ENCODE results near the gene ADAMTSL2.

The ADAMTSL2 gene

GRCh38 chr9:133612816-133613215 is 78.3 kb downstream of the ADAMTSL2 start:
- Histone ChIP-seq H3K4me1 (ENCODE audit: control insufficient read depth, insufficient read depth, low read length) (peaks cover 5% of the 10 kb centered on the region; the same call in 1 of the 2 replicates), H3K9me3 (ENCODE audit: control insufficient read depth, insufficient read depth, low read length) (no peaks in the 10 kb centered on the region), H3K4me3 (ENCODE audit: low read depth, low read length) (no peak overlapping the region), H3K9ac (ENCODE audit: low read depth, low read length) (no peak overlapping the region), H3K27me3 (ENCODE audit: control insufficient read depth, insufficient read depth, low read length) (peaks cover 16% of the 10 kb centered on the region), H3K36me3 (ENCODE audit: control insufficient read depth, insufficient read depth, low read length) (no peaks in the 10 kb centered on the region), H3K27ac (ENCODE audit: low read depth, low read length) (no peak overlapping the region)

- Histone ChIP-seq H3K27ac (ENCODE audit: low read depth, low read length) (no peak overlapping the region), H3K4me1 (ENCODE audit: control insufficient read depth, insufficient read depth, low read length) (peaks cover 5% of the 10 kb centered on the region; the same call in 1 of the 2 replicates), H3K9ac (ENCODE audit: low read depth, low read length) (no peak overlapping the region), H3K9me3 (ENCODE audit: control insufficient read depth, insufficient read depth, low read length) (no peaks in the 10 kb centered on the region), H3K4me3 (ENCODE audit: low read depth, low read length) (no peak overlapping the region), H3K36me3 (ENCODE audit: control insufficient read depth, insufficient read depth, low read length) (no peaks in the 10 kb centered on the region), H3K27me3 (ENCODE audit: control insufficient read depth, insufficient read depth, low read length) (peaks cover 10% of the 10 kb centered on the region)
These were observed 78.9 kb downstream of the ADAMTSL2 start for GRCh38 chr9:133613432-133613831.

- Histone ChIP-seq H3K27me3 (ENCODE audit: control insufficient read depth, insufficient read depth, low read length) (peaks cover 4% of the 10 kb centered on the region), H3K4me1 (ENCODE audit: control insufficient read depth, insufficient read depth, low read length) (peaks cover 5% of the 10 kb centered on the region; the same call in 1 of the 2 replicates), H3K4me3 (ENCODE audit: low read depth, low read length) (no peak overlapping the region), H3K27ac (ENCODE audit: low read depth, low read length) (no peak overlapping the region), H3K36me3 (ENCODE audit: control insufficient read depth, insufficient read depth, low read length) (no peaks in the 10 kb centered on the region), H3K9ac (ENCODE audit: low read depth, low read length) (no peak overlapping the region), H3K9me3 (ENCODE audit: control insufficient read depth, insufficient read depth, low read length) (no peaks in the 10 kb centered on the region)
These were observed 79.6 kb downstream of the ADAMTSL2 start for GRCh38 chr9:133614056-133614455.

- Histone ChIP-seq H3K9ac (ENCODE audit: low read depth, low read length) (no peak overlapping the region), H3K27ac (ENCODE audit: low read depth, low read length) (no peak overlapping the region), H3K36me3 (ENCODE audit: control insufficient read depth, insufficient read depth, low read length) (no peaks in the 10 kb centered on the region), H3K4me3 (ENCODE audit: low read depth, low read length) (no peak overlapping the region), H3K4me1 (ENCODE audit: control insufficient read depth, insufficient read depth, low read length) (peaks cover 1% of the 10 kb centered on the region; the same call in 1 of the 2 replicates), H3K9me3 (ENCODE audit: control insufficient read depth, insufficient read depth, low read length) (no peaks in the 10 kb centered on the region), H3K27me3 (ENCODE audit: control insufficient read depth, insufficient read depth, low read length) (peaks cover 4% of the 10 kb centered on the region)
These were observed 80.2 kb downstream of the ADAMTSL2 start for GRCh38 chr9:133614678-133615077.

GRCh38 chr9:133615186-133615585 is 80.7 kb downstream of the ADAMTSL2 start:
- no peaks in the 10 kb centered on the region; the same call in 1 of the 2 replicates for H3K4me1 ChIP-seq (ENCODE audit: control insufficient read depth, insufficient read depth, low read length)
- no peaks in the 10 kb centered on the region for H3K9me3 ChIP-seq (ENCODE audit: control insufficient read depth, insufficient read depth, low read length)
- no peak overlapping the region for H3K27ac ChIP-seq (ENCODE audit: low read depth, low read length)
- no peak overlapping the region for H3K4me3 ChIP-seq (ENCODE audit: low read depth, low read length)
- no peaks in the 10 kb centered on the region for H3K36me3 ChIP-seq (ENCODE audit: control insufficient read depth, insufficient read depth, low read length)
- no peaks in the 10 kb centered on the region for H3K27me3 ChIP-seq (ENCODE audit: control insufficient read depth, insufficient read depth, low read length)
- H3K9ac ChIP-seq (ENCODE audit: low read depth, low read length), result no peak overlapping the region

GRCh38 chr9:133615606-133616188 is 81.2 kb downstream of the ADAMTSL2 start:
- no peak overlapping the region for H3K27ac ChIP-seq (ENCODE audit: low read depth, low read length)
- H3K27me3 ChIP-seq (ENCODE audit: control insufficient read depth, insufficient read depth, low read length), result no peaks in the 10 kb centered on the region
- H3K36me3 ChIP-seq (ENCODE audit: control insufficient read depth, insufficient read depth, low read length), result no peaks in the 10 kb centered on the region
- H3K4me3 ChIP-seq (ENCODE audit: low read depth, low read length), result no peak overlapping the region
- no peaks in the 10 kb centered on the region for H3K9me3 ChIP-seq (ENCODE audit: control insufficient read depth, insufficient read depth, low read length)
- H3K9ac ChIP-seq (ENCODE audit: low read depth, low read length), result no peak overlapping the region
- H3K4me1 ChIP-seq (ENCODE audit: control insufficient read depth, insufficient read depth, low read length), result no peaks in the 10 kb centered on the region; the same call in 1 of the 2 replicates

GRCh38 chr9:133616643-133617405 is 82.3 kb downstream of the ADAMTSL2 start:
- Histone ChIP-seq H3K27ac (ENCODE audit: low read depth, low read length) (no peak overlapping the region), H3K4me3 (ENCODE audit: low read depth, low read length) (no peak overlapping the region), H3K27me3 (ENCODE audit: control insufficient read depth, insufficient read depth, low read length) (no peaks in the 10 kb centered on the region), H3K4me1 (ENCODE audit: control insufficient read depth, insufficient read depth, low read length) (no peaks in the 10 kb centered on the region; the same call in 1 of the 2 replicates), H3K36me3 (ENCODE audit: control insufficient read depth, insufficient read depth, low read length) (no peaks in the 10 kb centered on the region), H3K9ac (ENCODE audit: low read depth, low read length) (no peak overlapping the region), H3K9me3 (ENCODE audit: control insufficient read depth, insufficient read depth, low read length) (no peaks in the 10 kb centered on the region)

GRCh38 chr9:133618726-133619125 is 84.2 kb downstream of the ADAMTSL2 start:
- no peak overlapping the region for H3K9ac ChIP-seq (ENCODE audit: low read depth, low read length)
- no peaks in the 10 kb centered on the region for H3K27me3 ChIP-seq (ENCODE audit: control insufficient read depth, insufficient read depth, low read length)
- H3K36me3 ChIP-seq (ENCODE audit: control insufficient read depth, insufficient read depth, low read length), result no peaks in the 10 kb centered on the region
- H3K9me3 ChIP-seq (ENCODE audit: control insufficient read depth, insufficient read depth, low read length), result no peaks in the 10 kb centered on the region
- no peaks in the 10 kb centered on the region; the same call in 1 of the 2 replicates for H3K4me1 ChIP-seq (ENCODE audit: control insufficient read depth, insufficient read depth, low read length)
- H3K4me3 ChIP-seq (ENCODE audit: low read depth, low read length), result no peak overlapping the region
- H3K27ac ChIP-seq (ENCODE audit: low read depth, low read length), result no peak overlapping the region

GRCh38 chr9:133619791-133620190 is 85.3 kb downstream of the ADAMTSL2 start:
- H3K9ac ChIP-seq (ENCODE audit: low read depth, low read length), result no peak overlapping the region

GRCh38 chr9:133621725-133622267 is 87.3 kb downstream of the ADAMTSL2 start:
- H3K4me1 ChIP-seq (ENCODE audit: control insufficient read depth, insufficient read depth, low read length), result no peaks in the 10 kb centered on the region
- H3K4me3 ChIP-seq (ENCODE audit: low read depth, low read length), result no peak overlapping the region
- H3K27ac ChIP-seq (ENCODE audit: low read depth, low read length), result no peak overlapping the region
- H3K36me3 ChIP-seq (ENCODE audit: control insufficient read depth, insufficient read depth, low read length), result no peaks in the 10 kb centered on the region
- H3K9ac ChIP-seq (ENCODE audit: low read depth, low read length), result no peak overlapping the region
- H3K9me3 ChIP-seq (ENCODE audit: control insufficient read depth, insufficient read depth, low read length), result 0 out of 2 replicates have a peak, but pooled peaks cover 5% of the 10 kb centered on the region
- H3K27me3 ChIP-seq (ENCODE audit: control insufficient read depth, insufficient read depth, low read length), result no peaks in the 10 kb centered on the region

More at GRCh38 chr9:133619791-133620190, 85.3 kb downstream of the ADAMTSL2 start:
- Histone ChIP-seq H3K9me3 (ENCODE audit: control insufficient read depth, insufficient read depth, low read length) (0 out of 2 replicates have a peak, but pooled peaks cover 5% of the 10 kb centered on the region), H3K4me3 (ENCODE audit: low read depth, low read length) (no peak overlapping the region), H3K27ac (ENCODE audit: low read depth, low read length) (no peak overlapping the region), H3K27me3 (ENCODE audit: control insufficient read depth, insufficient read depth, low read length) (no peaks in the 10 kb centered on the region), H3K4me1 (ENCODE audit: control insufficient read depth, insufficient read depth, low read length) (no peaks in the 10 kb centered on the region; the same call in 1 of the 2 replicates), H3K36me3 (ENCODE audit: control insufficient read depth, insufficient read depth, low read length) (no peaks in the 10 kb centered on the region)

GRCh38 chr9:133622555-133622954 is 88.1 kb downstream of the ADAMTSL2 start:
- Histone ChIP-seq H3K36me3 (ENCODE audit: control insufficient read depth, insufficient read depth, low read length) (no peaks in the 10 kb centered on the region), H3K9ac (ENCODE audit: low read depth, low read length) (no peak overlapping the region), H3K27me3 (ENCODE audit: control insufficient read depth, insufficient read depth, low read length) (no peaks in the 10 kb centered on the region), H3K4me3 (ENCODE audit: low read depth, low read length) (no peak overlapping the region), H3K27ac (ENCODE audit: low read depth, low read length) (no peak overlapping the region), H3K4me1 (ENCODE audit: control insufficient read depth, insufficient read depth, low read length) (no peaks in the 10 kb centered on the region), H3K9me3 (ENCODE audit: control insufficient read depth, insufficient read depth, low read length) (0 out of 2 replicates have a peak, but pooled peaks cover 5% of the 10 kb centered on the region)

All from HUES48 (cell line).